ENCODE measurements around the gene TESK2. TPM values are rescaled to one million over a fixed set of nuclear protein-coding genes. Genes with fewer than 3 reads are reported as not detected.

The TESK2 gene
- polyA plus RNA-seq, 1 donor from 2014 or later: 0.51 TPM

GRCh38 chr1:45334308-45335245, 156.4 kb downstream of the TESK2 start:
- no peak overlapping the region for H3K27ac ChIP-seq (ENCODE audit: low read length)
- no peak for TF ChIP-seq MXI1 (conservative IDR thresholded peaks at IDR 0.05; ENCODE audit: poor library complexity, severe bottlenecking)
- TF ChIP-seq SMC3 (conservative IDR thresholded peaks at IDR 0.05; ENCODE audit: poor library complexity): no peak
- TF ChIP-seq TAF1 (IDR thresholded peaks at IDR 0.05; ENCODE audit: low read depth): no peak
- no peak for TF ChIP-seq POLR2AphosphoS5 (IDR thresholded peaks at IDR 0.05)
- TF ChIP-seq RAD21 (conservative IDR thresholded peaks at IDR 0.05): no peak
- no peak for TF ChIP-seq EP300 (conservative IDR thresholded peaks at IDR 0.05; ENCODE audit: poor library complexity, severe bottlenecking)
- no peaks in the 10 kb centered on the region for H3K27me3 ChIP-seq (ENCODE audit: insufficient read depth, low read depth, low read length)
- no peaks in the 10 kb centered on the region for H4K20me1 ChIP-seq (ENCODE audit: insufficient read depth)
- no peaks in the 10 kb centered on the region for H3K9me3 ChIP-seq (ENCODE audit: low read length)
- H3K79me2 ChIP-seq (replicated peaks; ENCODE audit: insufficient read depth, low read length): peaks cover 9% of the 10 kb centered on the region
- H3K9ac ChIP-seq (ENCODE audit: low read length): no peak overlapping the region
- H3F3A ChIP-seq (ENCODE audit: insufficient read depth, low read length, poor library complexity, severe bottlenecking): no peaks in the 10 kb centered on the region
- H3K36me3 ChIP-seq (ENCODE audit: insufficient read depth, low read length): no peaks in the 10 kb centered on the region
- no peak overlapping the region for H2AFZ ChIP-seq (ENCODE audit: low read depth, low read length)
- H3K9me2 ChIP-seq (ENCODE audit: insufficient read depth, low read length): no peaks in the 10 kb centered on the region
- H3K4me2 ChIP-seq (ENCODE audit: low read length): no peak overlapping the region
- no peak overlapping the region for H3K4me3 ChIP-seq (ENCODE audit: low read length)

GRCh38 chr1:45332346-45332720, 158.6 kb downstream of the TESK2 start:
- TF ChIP-seq TAF1 (IDR thresholded peaks at IDR 0.05; ENCODE audit: low read depth) (no peak), SMC3 (conservative IDR thresholded peaks at IDR 0.05; ENCODE audit: poor library complexity) (no peak), EP300 (conservative IDR thresholded peaks at IDR 0.05; ENCODE audit: poor library complexity, severe bottlenecking) (no peak), EZH2 (IDR thresholded peaks at IDR 0.05; ENCODE audit: borderline replicate concordance, insufficient read depth, low read length, poor library complexity, severe bottlenecking) (no peak), RAD21 (conservative IDR thresholded peaks at IDR 0.05) (no peak), REST (IDR thresholded peaks at IDR 0.05; ENCODE audit: borderline replicate concordance) (no peak), CTCF (IDR thresholded peaks at IDR 0.05; ENCODE audit: poor library complexity, severe bottlenecking) (no peak), MXI1 (conservative IDR thresholded peaks at IDR 0.05; ENCODE audit: poor library complexity, severe bottlenecking) (no peak), POLR2AphosphoS5 (IDR thresholded peaks at IDR 0.05) (no peak)
- H3K9me2 ChIP-seq (ENCODE audit: insufficient read depth, low read length): no peaks in the 10 kb centered on the region
- H3K79me2 ChIP-seq (replicated peaks; ENCODE audit: insufficient read depth, low read length): no peaks in the 10 kb centered on the region
- H2AFZ ChIP-seq (ENCODE audit: low read depth, low read length): no peak overlapping the region
- no peaks in the 10 kb centered on the region for H3F3A ChIP-seq (ENCODE audit: insufficient read depth, low read length, poor library complexity, severe bottlenecking)
- no peaks in the 10 kb centered on the region for H3K27me3 ChIP-seq (ENCODE audit: insufficient read depth, low read depth, low read length)
- no peaks in the 10 kb centered on the region for H3K36me3 ChIP-seq (ENCODE audit: insufficient read depth, low read length)
- no peak overlapping the region for H3K9ac ChIP-seq (ENCODE audit: low read length)
- no peak overlapping the region for H3K4me2 ChIP-seq (ENCODE audit: low read length)
- no peaks in the 10 kb centered on the region for H3K9me3 ChIP-seq (ENCODE audit: low read length)
- H3K27ac ChIP-seq (ENCODE audit: low read length): no peak overlapping the region
- H3K4me3 ChIP-seq (ENCODE audit: low read length): no peak overlapping the region
- no peaks in the 10 kb centered on the region for H4K20me1 ChIP-seq (ENCODE audit: insufficient read depth)

Data from neural cell (in vitro differentiated cells).